ENCODE measurements around the gene EPHA4. TPM values are rescaled to one million over a fixed set of nuclear protein-coding genes. Genes with fewer than 3 reads are reported as not detected.

EPHA4 gene
- total and polyA plus RNA-seq, 2 experiments from 2014 or later, result 24.4 to 42.2 TPM

DNA sequence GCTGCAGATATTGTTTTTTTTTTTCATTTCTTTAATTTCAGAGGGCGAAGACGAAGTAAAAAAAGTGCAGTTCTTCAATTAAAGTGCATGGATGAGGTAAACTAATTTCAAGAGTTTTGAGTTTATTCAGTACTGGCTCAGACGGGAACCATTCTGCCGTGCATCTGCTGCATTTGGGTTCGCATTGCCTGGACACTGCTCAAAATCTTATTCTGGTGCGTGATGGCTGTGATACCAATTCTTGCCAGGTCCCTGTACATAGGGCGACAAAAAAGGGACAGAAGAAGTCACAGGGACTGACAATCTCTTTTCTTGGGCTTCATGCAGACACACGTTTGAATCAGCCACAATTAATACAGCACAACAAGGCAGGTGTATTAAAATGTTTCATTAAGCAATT, 146.2 kb downstream of the EPHA4 start:
- no peaks in the 10 kb centered on the region for H4K20me1 ChIP-seq (ENCODE audit: insufficient read depth)
- no peak overlapping the region for H3K4me2 ChIP-seq (ENCODE audit: unreplicated experiment)
- no peaks in the 10 kb centered on the region for H3K9me2 ChIP-seq (ENCODE audit: insufficient read depth)
- TF ChIP-seq EZH2 (IDR thresholded peaks at IDR 0.05; ENCODE audit: insufficient read depth, poor library complexity, severe bottlenecking) (no peak), EZH2phosphoT487 (IDR thresholded peaks at IDR 0.05; ENCODE audit: insufficient read depth, low read depth) (no peak)
- DNase-seq, result no peak
- no peak overlapping the region for H3K4me3 ChIP-seq
- in situ Hi-C loops (cut with MboI), result no loop called here
- no peak overlapping the region for H3K9ac ChIP-seq
- 95% methylated on average over 8 of the region's 8 CpGs for WGBS, 2 experiments (ENCODE audit: low coverage in 1 of 2, low lambda C conversion rate in 2 of 2, missing lambda C conversion rate in 2 of 2)
- H3K36me3 ChIP-seq (ENCODE audit: low read depth), result peaks cover 65% of the 10 kb centered on the region
- no peaks in the 10 kb centered on the region for H3K79me2 ChIP-seq (ENCODE audit: insufficient read depth)
- no peaks in the 10 kb centered on the region for H3K9me3 ChIP-seq (ENCODE audit: low read depth)
- peaks cover 18% of the 10 kb centered on the region for H3K4me1 ChIP-seq (ENCODE audit: insufficient read depth)
- peaks cover 8% of the 10 kb centered on the region; the same call in 1 of the 2 replicates for H3F3A ChIP-seq (ENCODE audit: insufficient read depth)
- no peaks in the 10 kb centered on the region for H3K27me3 ChIP-seq (replicated peaks; ENCODE audit: insufficient read depth)
- no peak overlapping the region for H2AFZ ChIP-seq
- no peak overlapping the region for H3K27ac ChIP-seq

DNA sequence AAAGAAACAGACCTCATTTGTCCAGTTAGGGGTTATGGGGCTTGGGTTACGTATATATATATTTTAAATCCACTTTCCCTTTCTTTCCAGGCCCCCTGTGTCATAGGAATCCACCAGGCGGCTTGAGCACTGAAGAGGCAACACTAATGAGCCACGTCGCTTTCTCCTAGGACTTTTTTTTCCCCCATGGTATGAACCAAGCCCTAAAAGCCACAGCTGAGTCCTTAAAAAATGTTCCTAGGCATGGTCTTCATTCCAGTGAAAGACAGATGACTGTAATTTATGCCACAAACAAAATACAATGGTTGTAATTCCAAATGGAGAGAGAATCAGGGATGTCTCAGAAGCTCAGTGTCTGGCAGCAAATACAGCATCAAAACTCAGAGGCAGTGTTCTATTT, 146.8 kb downstream of the EPHA4 start:
- no peak for TF ChIP-seq EZH2 (IDR thresholded peaks at IDR 0.05; ENCODE audit: insufficient read depth, poor library complexity, severe bottlenecking)
- TF ChIP-seq EZH2phosphoT487 (IDR thresholded peaks at IDR 0.05; ENCODE audit: insufficient read depth, low read depth), result no peak
- H3K4me1 ChIP-seq (ENCODE audit: insufficient read depth), result peaks cover 18% of the 10 kb centered on the region
- in situ Hi-C loops (cut with MboI), result no loop called here
- DNase-seq, result no peak
- H3K27me3 ChIP-seq (replicated peaks; ENCODE audit: insufficient read depth), result no peaks in the 10 kb centered on the region
- no peak overlapping the region for H3K4me3 ChIP-seq
- no peak overlapping the region for H2AFZ ChIP-seq
- no peak overlapping the region for H3K9ac ChIP-seq
- H3F3A ChIP-seq (ENCODE audit: insufficient read depth), result peaks cover 8% of the 10 kb centered on the region; the same call in 1 of the 2 replicates
- peaks cover 65% of the 10 kb centered on the region for H3K36me3 ChIP-seq (ENCODE audit: low read depth)
- H4K20me1 ChIP-seq (ENCODE audit: insufficient read depth), result no peaks in the 10 kb centered on the region
- WGBS, 2 experiments (ENCODE audit: low coverage in 1 of 2, low lambda C conversion rate in 2 of 2, missing lambda C conversion rate in 2 of 2), result 97% methylated on average over 4 of the region's 4 CpGs
- H3K4me2 ChIP-seq (ENCODE audit: unreplicated experiment), result no peak overlapping the region
- H3K79me2 ChIP-seq (ENCODE audit: insufficient read depth), result no peaks in the 10 kb centered on the region
- no peaks in the 10 kb centered on the region for H3K9me3 ChIP-seq (ENCODE audit: low read depth)
- H3K9me2 ChIP-seq (ENCODE audit: insufficient read depth), result no peaks in the 10 kb centered on the region
- no peak overlapping the region for H3K27ac ChIP-seq

DNA sequence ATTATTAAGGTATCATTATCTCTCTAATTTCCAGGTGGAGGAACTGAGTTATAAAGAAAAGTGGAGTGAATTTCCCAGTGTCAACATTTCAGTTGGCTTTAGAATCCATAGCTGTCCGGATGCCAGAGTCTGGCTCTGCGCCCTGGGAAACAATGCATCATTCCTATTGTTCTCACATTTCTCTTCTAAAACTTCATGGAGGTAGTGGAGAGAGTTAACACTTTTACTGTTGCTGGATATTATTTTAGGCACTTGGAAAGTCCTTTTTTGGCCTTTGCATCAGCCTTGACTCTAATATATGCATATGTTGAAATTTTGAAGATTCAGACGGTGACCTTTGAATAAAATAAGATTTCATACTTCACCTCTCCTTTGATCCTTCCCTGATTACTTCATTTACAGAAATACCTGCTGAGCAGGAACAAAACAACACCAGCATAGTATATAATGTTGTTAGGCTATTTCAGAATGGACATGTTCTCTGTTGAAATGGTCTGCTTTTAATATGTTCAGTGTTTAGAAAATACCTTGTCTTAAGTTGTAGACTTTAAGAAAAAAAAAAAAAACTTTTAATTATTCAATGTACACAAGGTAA, 148.8 kb downstream of the EPHA4 start:
- no peak overlapping the region for H3K4me2 ChIP-seq (ENCODE audit: unreplicated experiment)
- H3K9me2 ChIP-seq (ENCODE audit: insufficient read depth), result no peaks in the 10 kb centered on the region

DNA sequence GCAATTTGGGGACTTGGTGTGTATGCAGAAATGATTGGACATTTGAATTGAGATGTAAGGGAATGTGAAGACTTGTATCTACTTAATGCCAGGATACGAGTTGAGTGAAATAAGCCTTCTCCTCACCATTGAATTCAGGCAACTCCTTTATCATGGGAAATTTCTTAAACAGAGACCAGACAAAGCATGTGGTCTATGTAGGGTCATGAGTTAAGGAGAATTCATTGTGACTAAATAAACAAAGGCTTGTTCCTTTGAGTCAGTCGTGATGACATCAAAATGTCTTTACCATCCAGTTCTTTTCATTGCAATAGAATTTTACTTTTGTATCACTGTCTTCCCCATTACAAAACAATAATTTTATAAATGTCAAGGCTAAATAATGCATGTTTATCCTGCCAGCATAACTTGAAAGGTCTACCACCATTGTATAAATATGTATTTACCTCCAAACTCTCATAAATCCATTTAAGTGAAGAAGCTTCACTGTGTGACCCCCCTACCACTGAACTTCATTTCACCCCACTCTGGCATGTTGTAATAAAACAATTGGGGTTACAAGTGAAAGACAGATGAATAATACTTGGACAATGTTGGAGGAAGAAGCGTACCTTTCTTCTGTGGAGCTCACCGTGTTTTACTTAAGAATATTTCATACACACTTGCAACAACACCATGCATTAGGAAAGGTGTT, 149.4 kb downstream of the EPHA4 start:
- Histone ChIP-seq H3K4me2 (ENCODE audit: unreplicated experiment) (no peak overlapping the region), H3K27ac (no peak overlapping the region)

More for the DNA sequence above, 148.8 kb downstream of the EPHA4 start:
- WGBS, 2 experiments (ENCODE audit: low coverage in 1 of 2, low lambda C conversion rate in 2 of 2, missing lambda C conversion rate in 2 of 2), result 86 to 87% methylated on average over 3 of the region's 3 CpGs
- Histone ChIP-seq H3K79me2 (ENCODE audit: insufficient read depth) (no peaks in the 10 kb centered on the region), H3K9me3 (ENCODE audit: low read depth) (no peaks in the 10 kb centered on the region), H3K27ac (no peak overlapping the region), H4K20me1 (ENCODE audit: insufficient read depth) (no peaks in the 10 kb centered on the region), H3K9ac (no peak overlapping the region), H3K4me1 (ENCODE audit: insufficient read depth) (peaks cover 8% of the 10 kb centered on the region; the same call in 1 of the 2 replicates), H2AFZ (no peak overlapping the region), H3F3A (ENCODE audit: insufficient read depth) (no peaks in the 10 kb centered on the region), H3K27me3 (replicated peaks; ENCODE audit: insufficient read depth) (no peaks in the 10 kb centered on the region), H3K4me3 (no peak overlapping the region), H3K36me3 (ENCODE audit: low read depth) (peaks cover 59% of the 10 kb centered on the region)
- in situ Hi-C loops (cut with MboI), result no loop called here
- DNase-seq, result peak; percentile 33
- no peak for TF ChIP-seq EZH2 (IDR thresholded peaks at IDR 0.05; ENCODE audit: insufficient read depth, poor library complexity, severe bottlenecking)
- no peak for TF ChIP-seq EZH2phosphoT487 (IDR thresholded peaks at IDR 0.05; ENCODE audit: insufficient read depth, low read depth)

More for the DNA sequence above, 149.4 kb downstream of the EPHA4 start:
- DNase-seq, result no peak
- TF ChIP-seq EZH2phosphoT487 (IDR thresholded peaks at IDR 0.05; ENCODE audit: insufficient read depth, low read depth) (no peak), EZH2 (IDR thresholded peaks at IDR 0.05; ENCODE audit: insufficient read depth, poor library complexity, severe bottlenecking) (no peak)
- no peaks in the 10 kb centered on the region for H3K79me2 ChIP-seq (ENCODE audit: insufficient read depth)
- H2AFZ ChIP-seq, result no peak overlapping the region
- in situ Hi-C loops (cut with MboI), result no loop called here
- no peak overlapping the region for H3K4me3 ChIP-seq
- peaks cover 8% of the 10 kb centered on the region; the same call in 1 of the 2 replicates for H3K4me1 ChIP-seq (ENCODE audit: insufficient read depth)
- H3K9me3 ChIP-seq (ENCODE audit: low read depth), result no peaks in the 10 kb centered on the region
- H3F3A ChIP-seq (ENCODE audit: insufficient read depth), result no peaks in the 10 kb centered on the region
- H3K27me3 ChIP-seq (replicated peaks; ENCODE audit: insufficient read depth), result no peaks in the 10 kb centered on the region
- H3K36me3 ChIP-seq (ENCODE audit: low read depth), result peaks cover 59% of the 10 kb centered on the region
- 83 to 89% methylated on average over 4 of the region's 4 CpGs for WGBS, 2 experiments (ENCODE audit: low coverage in 1 of 2, low lambda C conversion rate in 2 of 2, missing lambda C conversion rate in 2 of 2)
- H4K20me1 ChIP-seq (ENCODE audit: insufficient read depth), result no peaks in the 10 kb centered on the region
- H3K9me2 ChIP-seq (ENCODE audit: insufficient read depth), result no peaks in the 10 kb centered on the region
- H3K9ac ChIP-seq, result no peak overlapping the region

All from GM23248 (cell line).